SH-SY5Y (cell line): ENCODE measurements around the gene POLD2.

ENCODE experiments used
- GATA2 ChIP-seq: IDR thresholded peaks from 2 replicates; pipeline ENCODE4 v1.6.1; 2011; ENCODE audit warnings: mild to moderate bottlenecking, low read depth, low read length
- GATA3 ChIP-seq: IDR thresholded peaks from 2 replicates; pipeline ENCODE4 v1.6.1; 2011; ENCODE audit warnings: low read depth, mild to moderate bottlenecking, low read length, moderate library complexity

Gene POLD2

DNA sequence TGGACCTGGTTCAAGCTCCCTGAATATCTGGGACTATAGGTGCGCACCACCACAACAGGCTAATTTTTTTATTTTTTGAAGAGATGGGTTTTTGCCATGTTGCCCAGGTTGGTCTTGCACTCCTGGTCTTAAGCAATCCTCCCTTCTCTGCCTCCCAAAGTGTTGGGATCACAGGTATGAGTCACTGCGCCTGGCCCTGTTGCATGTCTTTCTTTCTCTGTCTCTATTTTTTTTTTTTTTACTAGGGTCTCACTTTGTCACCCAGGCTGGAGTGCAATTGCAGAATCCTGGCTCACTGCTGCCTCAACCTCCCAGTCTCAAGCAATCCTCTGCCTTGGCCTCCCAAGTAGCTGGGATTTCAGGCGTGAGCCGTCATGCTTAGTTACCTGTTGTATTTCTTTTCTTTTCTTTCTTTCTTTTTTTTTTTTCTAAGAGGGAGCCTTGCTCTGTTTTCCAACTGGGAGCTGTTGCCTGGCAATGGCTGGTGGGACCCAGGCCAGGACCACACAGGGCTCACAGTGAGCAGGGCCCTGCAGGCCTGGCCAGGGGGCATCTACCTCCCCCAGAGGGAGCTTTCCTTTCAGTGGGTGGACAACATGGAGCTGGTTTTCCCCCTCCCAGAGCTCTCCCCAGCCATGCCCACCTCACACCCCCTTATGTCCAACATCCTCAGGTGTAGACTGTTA, 11.7 kb upstream of the POLD2 start:
- TF ChIP-seq GATA2 = no peak
- no peak for TF ChIP-seq GATA3

DNA sequence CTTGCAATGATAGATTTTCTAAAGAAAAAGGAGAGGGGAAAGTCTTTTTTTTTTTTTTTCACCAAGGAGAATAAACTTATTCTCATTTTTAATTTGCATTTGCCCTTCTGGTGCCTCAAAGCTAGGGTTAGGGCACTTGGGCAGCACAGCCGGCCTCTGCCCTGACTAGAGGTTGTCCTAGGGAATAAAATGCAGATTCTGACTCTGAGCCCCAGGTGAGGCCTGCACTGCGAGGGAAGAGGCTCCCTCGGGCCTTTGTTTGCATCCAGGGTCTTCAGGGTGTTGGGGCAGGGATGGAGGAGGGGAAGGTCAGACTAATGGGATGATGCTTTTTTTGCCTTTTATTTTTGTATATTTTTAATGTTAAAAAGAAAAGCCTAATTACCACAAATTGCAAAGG, 9.9 kb upstream of the POLD2 start:
- no peak for TF ChIP-seq GATA2
- TF ChIP-seq GATA3 = no peak

DNA sequence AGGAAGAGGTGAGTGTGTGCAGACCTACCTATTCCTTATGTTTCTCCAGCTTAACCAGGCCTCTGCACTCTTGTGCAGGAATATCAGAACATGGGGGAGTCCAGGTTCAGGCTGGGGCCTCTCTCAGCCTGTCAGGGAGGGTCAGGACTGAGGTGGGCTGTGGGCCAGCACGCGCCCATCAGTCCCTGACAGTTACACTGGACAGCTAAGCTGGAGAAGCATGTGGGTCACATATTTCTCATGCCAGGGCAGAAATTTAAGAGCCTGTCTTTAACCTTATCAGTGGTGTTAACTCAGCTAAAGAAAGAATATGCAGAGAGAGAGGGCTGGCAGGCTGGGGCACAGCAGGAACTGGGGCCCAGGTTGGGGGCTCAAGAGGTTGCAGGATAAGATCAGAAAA, 8.7 kb upstream of the POLD2 start:
- TF ChIP-seq GATA2 = no peak
- no peak for TF ChIP-seq GATA3

GRCh38 chr7:44131173-44132029, 8.1 kb upstream of the POLD2 start:
- TF ChIP-seq GATA3 = no peak

- no peak for TF ChIP-seq GATA3
- TF ChIP-seq GATA2 = no peak
Measured at GRCh38 chr7:44128721-44129582, 5.6 kb upstream of the POLD2 start.

DNA sequence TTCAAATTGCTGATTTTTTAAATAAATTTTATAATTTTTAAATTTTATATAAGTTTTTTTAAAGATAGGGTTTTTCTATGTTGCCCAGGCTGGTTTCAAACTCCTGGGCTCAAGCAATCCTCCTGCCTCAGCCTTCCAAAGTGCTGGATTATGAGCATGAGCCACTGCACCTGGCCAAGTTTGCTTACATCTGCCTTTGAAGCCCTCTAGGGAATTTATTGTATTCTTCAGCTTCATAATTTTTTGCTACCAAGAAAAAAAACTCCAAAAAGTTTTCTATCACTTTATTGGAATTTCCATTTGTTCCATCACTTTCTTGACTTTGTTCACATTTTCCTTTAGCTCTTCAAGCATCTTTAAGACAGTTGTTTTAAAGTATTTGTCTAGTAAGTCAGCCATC, 3.8 kb upstream of the POLD2 start:
- TF ChIP-seq GATA2 = no peak
- no peak for TF ChIP-seq GATA3

GRCh38 chr7:44124822-44125202, 1.5 kb upstream of the POLD2 start:
- TF ChIP-seq GATA3 (no peak), GATA2 (no peak)

- no peak for TF ChIP-seq GATA3
- no peak for TF ChIP-seq GATA2
Measured at GRCh38 chr7:44122529-44122928, 819 bp downstream of the POLD2 start.

DNA sequence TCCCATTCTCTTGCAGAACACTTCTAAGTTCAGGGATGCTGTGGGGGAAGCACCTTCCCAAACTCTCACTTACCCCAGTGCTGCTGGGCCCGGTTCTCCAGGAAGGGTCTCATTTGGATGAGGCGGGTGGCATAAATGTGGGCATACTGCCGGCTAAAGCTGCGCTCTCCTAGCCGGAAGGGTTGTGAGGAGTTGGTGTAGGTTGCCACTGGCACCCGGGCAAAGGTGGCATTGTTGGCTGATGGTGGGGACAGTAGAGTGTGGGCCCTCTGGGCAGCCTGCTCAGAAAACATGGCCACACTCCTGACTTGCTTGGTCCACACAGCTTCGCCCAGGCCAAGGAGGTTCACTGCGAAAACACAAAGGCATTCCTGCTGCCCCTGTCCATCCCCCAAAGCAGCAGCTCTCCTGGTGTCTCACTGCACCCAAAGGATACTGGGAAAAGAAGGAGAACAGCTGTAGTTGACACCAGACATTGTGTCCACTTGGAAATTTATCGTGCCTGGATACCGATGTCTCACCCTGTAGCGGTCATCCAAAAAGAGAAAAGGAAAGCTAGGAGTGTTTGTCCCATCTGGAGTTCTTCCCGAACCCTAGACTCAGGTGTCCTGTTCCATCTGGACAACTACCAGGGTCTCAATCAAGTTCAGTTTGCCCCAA, 1.5 kb downstream of the POLD2 start:
- no peak for TF ChIP-seq GATA3
- TF ChIP-seq GATA2 = no peak

DNA sequence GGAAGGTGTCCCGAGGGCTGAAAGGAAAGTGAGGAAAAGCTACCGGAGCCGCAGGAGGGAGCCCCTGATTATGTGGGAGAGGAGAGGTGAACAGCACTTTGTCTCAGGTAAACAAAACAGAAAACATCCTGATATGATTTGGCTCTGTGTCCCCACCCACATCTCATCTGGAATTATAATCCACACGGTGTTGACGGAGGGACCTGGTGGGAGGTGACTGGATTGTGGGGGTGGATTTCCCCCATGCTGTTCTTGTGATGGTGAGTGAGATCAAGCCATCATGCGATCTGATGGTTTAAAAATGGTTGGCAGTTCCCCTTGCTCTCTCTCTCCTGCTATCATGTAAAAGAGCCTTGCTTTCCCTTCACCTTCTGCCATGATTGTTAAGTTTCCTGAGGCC, 3.0 kb downstream of the POLD2 start:
- no peak for TF ChIP-seq GATA2

GRCh38 chr7:44119829-44120380, 3.4 kb downstream of the POLD2 start:
- no peak for TF ChIP-seq GATA3
- no peak for TF ChIP-seq GATA2

GRCh38 chr7:44117801-44118429, 5.4 kb downstream of the POLD2 start:
- TF ChIP-seq GATA2 (no peak), GATA3 (no peak)
